ENCODE results near the gene PARN.

GRCh38 chr16:14495213-14496046, 134.6 kb downstream of the PARN start:
- no peak for TF ChIP-seq POLR2A (IDR thresholded peaks at IDR 0.05; ENCODE audit: low read depth, low read length)
- TF ChIP-seq TAF1 (IDR thresholded peaks at IDR 0.05; ENCODE audit: borderline replicate concordance, low read depth, low read length): no peak
- no peak for TF ChIP-seq POLR2AphosphoS5 (IDR thresholded peaks at IDR 0.05; ENCODE audit: low read depth, low read length)
